SK-N-SH (cell line): ENCODE results near the gene SLIT1.

Experiments used
- CHD2 ChIP-seq: fragments of 150-350 bp; IDR thresholded peaks from 2 replicates; pipeline ENCODE4 v1.6.1; 2018; ENCODE audit warnings: low read length; ENCODE audit not compliant: partially characterized antibody
- CTCF ChIP-seq: fragments of 200-600 bp; sonication (generic); IDR thresholded peaks from 2 replicates; pipeline ENCODE4 v1.6.1; 2017; ENCODE audit warnings: antibody characterized with exemption, mild to moderate bottlenecking, moderate library complexity
- RAD21 ChIP-seq: IDR thresholded peaks from 2 replicates; pipeline ENCODE4 v1.6.1; 2012; ENCODE audit warnings: mild to moderate bottlenecking, low read length
- RFX5 ChIP-seq: IDR thresholded peaks from 2 replicates; pipeline ENCODE4 v1.6.1; 2012; ENCODE audit warnings: mild to moderate bottlenecking, improper control_type of control experiment, low read length
- SIN3A ChIP-seq: IDR thresholded peaks from 2 replicates; pipeline ENCODE4 v1.6.1; 2012; ENCODE audit warnings: low read depth, mild to moderate bottlenecking, low read length, moderate library complexity, borderline replicate concordance
- YY1 ChIP-seq: IDR thresholded peaks from 2 replicates; pipeline ENCODE4 v1.4.0; 2012; ENCODE audit warnings: low read depth, mild to moderate bottlenecking

DNA sequence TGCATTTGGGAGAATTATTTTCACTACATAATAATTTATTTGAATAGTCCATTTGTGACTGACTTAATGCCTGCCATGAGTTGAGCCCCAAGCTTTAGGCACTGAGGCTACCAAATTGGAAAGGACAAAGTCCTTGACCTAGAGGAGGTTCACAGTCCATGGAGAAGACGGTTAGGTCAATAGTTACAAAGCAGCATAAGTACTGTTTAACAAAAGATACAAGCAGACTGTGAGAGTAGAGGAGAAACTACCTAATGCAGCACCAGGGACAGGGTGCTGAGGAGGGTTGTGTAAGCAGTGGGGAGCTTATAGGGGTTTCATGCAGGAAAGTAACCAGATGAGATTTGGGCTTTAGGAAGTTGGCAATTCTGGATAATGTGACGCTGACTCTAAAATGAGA, 214.4 kb downstream of the SLIT1 start:
- TF ChIP-seq CTCF, result no peak
- no peak for TF ChIP-seq RFX5
- TF ChIP-seq RAD21, result no peak
- no peak for TF ChIP-seq CHD2
- TF ChIP-seq YY1, result no peak
- TF ChIP-seq SIN3A, result no peak
